GM18861 (cell line): ENCODE data around the gene NEU4.
"Not testable (repeated sequence)": the region's sequence is repeated elsewhere in the genome, so short reads cannot be mapped to it uniquely, and the experiment has no call there.

ENCODE experiments used
- ATAC-seq: cut with Tn5 transposase; IDR thresholded peaks from one replicate; pipeline ENCODE4 v1.9.1; 2021; ENCODE audit not compliant: unreplicated experiment

Gene NEU4

DNA sequence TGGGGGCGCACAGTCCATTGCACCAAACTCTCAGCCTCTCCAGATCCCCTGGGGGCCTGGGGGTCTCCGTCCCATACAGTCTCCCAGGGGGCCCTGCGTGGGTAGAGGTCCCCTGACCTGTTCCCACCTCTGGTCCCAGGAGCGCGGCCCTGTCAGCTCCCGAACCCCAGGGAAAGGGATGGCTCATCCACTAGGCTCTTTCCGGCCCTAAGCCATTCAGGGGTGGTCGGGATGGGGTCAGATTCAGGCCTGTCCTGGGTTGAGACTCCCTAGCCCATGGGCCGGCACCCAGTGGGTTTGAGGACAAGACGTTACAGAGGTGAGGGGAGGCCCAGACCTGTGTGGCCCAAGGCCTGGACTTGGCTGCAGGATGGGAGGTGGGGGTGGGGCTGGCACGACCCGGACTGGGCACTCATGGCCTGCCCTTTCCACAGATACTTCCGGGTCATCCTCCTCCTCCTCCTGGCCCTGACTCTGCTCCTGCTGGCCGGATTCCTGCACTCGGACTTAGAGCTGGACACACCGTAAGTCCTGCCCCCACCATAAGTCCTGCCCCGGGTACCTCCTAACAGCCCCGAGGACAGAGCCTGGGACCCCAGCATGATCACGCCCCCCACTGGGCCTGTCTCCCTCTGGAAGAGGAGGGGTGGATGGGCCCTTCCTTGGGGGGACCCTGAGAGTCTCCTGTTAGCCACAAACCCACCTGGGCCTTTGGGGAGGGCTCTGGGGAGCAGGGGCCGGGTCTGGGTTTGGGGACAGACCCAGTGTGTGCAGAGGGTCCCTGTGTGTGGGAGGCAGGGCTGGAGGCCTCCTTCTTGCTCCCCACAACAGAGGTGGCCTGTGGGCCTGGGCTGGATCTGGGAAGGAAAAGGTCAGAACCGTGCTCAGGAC, 10.1 kb upstream of the NEU4 start:
- ATAC-seq: no peak

DNA sequence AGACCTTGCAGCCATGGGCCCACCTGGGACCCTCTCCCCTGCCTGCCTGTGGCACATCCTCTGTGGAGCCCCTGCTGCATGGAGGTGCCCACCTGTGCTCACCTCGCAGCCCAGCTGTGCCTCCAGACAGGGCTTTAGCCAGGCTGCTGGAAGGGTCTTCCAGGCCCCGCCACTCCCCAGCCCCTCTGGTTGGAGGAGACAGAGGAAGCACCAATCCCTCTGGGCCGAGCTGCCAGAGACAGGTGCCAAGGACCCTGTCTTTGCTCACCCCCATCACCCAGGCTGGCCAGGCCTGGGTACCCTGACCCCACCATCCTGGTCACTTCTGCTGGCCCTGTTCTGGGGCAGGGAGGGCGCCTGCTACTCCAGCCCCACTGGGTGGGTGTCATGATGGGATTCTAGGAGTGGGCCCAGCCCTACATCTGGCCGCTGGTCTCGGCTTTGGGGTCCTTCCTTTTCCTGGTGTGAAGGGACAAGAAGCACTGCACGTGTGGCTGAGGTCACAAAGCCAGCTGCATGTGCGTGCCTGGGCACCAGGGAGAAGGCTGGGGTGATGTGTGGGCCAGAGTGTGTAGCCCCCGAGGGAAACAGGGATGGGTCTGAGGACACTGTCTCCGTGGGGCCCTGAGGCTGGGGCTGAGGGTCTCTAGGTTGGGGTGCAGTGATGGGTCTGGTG, 9.3 kb upstream of the NEU4 start:
- no peak for ATAC-seq

DNA sequence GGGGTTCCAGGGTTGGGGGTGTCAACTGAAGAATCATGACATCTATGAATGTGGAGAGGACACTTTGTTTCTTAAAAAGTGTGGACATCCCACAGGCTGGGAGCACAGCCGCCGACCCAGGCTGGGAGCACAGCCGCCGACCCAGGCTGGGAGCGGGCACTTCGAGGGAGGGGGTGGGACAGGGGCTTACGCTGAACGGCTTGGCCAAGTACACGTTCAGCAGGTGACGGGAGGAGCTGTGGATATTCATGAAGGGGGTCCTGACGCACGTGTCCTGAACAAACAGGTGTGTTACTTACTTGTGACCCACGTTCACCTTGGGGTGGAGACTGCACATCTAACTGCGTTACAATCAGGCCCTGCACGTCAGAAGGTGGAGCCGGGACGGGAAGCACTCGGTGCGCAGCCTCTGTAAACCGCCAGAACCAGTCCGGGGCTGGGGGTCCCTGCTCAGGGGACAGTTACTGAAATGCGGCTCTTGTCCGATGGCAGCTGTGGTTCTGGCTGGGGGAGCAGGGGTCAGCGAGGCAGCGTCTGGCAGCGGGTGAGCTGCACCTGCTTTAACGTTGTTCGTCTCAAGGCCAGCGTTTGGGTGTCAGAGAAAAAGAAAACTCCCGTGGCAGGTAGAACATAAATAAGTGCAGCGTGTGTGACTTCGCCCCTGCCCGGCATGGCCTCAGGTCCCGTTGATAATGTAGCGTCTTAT, 8.6 kb upstream of the NEU4 start:
- ATAC-seq: not testable (repeated sequence)

DNA sequence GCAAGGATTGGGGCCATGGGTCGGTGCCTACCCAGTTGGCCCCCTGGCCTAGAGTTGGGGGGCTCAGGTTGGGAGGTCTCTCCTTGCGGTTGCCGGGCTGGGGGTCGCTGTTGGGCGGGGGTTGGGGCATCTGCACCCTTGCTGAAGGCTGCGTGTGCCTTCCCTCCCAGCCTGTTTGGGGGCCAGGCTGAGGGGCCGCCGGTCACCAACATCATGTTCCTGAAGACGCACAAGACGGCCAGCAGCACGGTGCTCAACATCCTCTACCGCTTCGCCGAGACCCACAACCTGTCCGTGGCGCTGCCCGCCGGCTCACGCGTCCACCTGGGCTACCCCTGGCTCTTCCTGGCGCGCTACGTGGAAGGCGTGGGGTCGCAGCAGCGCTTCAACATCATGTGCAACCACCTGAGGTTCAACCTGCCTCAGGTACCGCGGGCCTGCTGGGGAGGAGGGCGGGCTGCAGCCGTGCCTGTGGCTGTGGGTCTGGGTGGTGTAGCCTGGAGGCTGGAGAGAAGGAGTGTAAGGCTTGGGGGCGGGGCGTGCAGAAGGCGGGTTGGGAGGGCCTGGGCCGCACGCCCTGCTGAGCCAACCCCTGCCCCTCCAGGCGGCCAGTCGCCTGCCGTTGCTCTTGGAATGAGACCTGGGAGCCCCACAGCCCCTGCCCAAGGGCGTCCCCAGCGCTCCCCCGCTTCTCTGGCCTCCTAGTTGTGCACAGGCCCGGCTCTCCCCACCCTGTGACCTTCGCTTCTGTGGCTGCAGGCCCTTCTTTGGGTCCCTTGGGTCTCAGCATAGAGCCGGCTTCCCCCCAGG, 7.2 kb upstream of the NEU4 start:
- ATAC-seq: no peak

DNA sequence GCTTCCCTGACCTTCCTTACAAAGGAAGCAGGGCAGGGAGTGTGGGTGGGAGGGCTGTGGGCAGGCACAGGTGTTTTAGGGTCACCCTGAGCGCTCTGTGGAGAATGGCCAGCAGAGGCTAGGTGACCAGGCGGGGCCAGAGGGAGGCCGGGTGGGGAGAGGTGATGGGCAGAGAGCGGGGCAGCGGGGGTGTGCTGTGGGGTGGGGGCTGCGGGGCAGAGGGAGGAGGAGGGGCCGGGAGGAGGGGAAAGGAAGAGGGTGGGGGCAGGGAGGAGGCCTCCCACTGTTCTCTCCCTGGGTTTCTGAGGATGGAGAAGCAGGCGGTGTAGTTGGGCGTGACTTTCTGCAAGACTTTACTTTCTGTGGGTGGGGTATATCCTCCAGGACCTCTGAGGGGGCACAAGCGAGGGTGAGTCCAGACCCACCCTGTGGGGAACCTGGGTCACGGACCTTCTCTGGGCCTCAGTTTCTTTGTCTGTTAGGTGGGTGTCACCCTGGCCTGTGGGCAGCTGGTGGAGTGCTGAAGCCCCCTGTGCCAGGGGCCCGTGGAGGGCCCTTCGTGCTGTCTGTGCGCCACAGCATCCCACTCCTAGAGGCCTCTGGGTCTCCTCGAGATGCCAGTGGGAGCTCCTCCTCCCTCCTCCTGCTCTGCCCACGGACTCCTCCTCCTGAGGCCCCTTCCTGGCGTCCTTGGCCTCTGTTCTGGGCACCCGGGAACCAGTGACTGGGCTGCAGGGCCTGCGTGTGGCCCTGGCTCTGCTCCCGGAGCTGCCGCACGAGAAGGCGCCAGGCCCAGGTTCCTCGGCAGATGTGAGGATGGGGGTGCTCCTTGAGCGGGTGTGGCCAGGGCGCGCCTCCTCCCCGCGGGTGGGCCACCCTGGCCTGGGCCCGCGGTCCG, 6.3 kb upstream of the NEU4 start:
- no peak for ATAC-seq

DNA sequence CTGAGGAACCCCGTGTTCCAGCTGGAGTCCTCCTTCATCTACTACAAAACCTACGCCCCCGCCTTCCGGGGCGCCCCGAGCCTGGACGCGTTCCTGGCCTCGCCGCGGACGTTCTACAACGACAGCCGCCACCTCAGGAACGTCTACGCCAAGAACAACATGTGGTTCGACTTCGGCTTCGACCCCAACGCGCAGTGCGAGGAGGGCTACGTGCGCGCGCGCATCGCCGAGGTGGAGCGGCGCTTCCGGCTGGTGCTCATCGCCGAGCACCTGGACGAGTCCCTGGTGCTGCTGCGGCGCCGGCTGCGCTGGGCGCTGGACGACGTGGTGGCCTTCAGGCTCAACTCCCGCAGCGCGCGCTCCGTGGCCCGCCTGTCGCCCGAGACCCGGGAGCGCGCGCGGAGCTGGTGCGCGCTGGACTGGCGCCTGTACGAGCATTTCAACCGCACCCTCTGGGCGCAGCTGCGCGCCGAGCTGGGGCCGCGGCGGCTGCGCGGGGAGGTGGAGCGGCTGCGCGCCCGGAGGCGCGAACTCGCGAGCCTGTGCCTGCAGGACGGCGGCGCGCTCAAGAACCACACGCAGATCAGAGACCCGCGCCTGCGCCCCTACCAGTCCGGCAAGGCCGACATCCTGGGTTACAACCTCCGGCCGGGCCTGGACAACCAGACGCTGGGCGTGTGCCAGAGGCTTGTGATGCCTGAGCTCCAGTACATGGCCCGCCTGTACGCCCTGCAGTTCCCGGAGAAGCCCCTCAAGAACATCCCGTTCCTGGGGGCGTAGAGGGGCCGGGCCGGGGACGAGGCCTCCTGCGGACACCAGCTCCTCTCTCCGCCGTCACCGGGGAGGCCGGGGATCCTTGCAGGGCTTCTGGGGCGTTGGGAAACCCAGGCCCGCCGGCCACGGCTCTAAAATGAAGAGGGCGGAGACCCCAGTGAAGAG, 5.3 kb upstream of the NEU4 start:
- no peak for ATAC-seq

DNA sequence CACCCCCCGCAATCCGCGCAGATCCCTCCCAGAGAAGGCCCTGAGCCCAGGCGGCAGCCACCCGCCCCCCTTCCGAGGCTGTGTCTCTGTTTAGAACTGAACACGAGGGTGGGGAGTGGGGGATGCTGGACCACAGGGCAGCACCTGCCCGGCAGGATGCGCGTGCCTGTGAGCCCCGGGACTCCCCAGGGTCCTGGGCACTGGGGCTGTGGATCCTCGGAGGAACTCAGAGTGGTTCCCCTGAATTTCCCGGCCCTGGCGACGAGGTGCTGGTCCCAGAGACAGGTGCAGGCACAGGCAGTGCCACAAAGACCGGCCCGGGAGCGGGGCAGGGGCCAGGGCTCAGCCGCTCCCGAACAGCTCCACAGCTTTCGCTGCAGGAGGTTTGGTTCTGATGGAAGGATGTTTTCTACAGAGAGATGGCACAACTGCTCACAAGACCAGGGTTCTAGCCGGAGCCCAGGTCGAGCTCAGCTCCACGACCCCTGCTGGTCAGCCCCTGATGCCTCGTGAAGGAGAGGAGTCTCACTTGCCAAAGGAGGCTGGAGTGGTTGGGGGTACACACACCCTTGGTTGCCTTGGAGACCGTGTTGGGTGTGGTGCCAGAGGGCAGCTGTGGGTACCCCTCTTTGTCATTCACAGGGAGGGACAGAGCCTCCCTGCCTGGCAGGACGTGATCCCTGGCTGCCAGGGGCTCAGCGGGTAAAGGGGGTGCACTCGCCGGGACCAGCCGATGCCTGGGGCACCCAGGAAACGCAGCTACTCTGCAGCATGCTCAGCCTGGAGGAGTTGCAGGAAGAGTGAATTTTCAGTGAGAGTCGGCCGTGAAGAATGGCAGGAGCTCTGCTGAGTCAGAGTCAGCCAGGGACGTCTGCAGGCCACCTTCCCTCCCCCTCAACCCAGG, 4.4 kb upstream of the NEU4 start:
- no peak for ATAC-seq

DNA sequence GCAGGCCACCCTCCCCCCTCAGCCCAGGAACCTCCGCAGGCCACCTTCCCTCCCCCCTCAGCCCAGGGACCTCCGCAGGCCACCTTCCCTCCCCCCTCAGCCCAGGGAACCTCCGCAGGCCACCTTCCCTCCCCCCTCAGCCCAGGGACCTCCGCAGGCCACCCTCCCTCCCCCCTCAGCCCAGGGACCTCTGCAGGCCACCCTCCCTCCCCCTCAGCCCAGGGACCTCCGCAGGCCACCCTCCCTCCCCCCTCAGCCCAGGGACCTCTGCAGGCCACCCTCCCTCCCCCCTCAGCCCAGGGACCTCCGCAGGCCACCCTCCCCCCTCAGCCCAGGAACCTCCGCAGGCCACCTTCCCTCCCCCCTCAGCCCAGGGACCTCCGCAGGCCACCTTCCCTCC, 2.8 kb upstream of the NEU4 start:
- ATAC-seq: not testable (repeated sequence)

DNA sequence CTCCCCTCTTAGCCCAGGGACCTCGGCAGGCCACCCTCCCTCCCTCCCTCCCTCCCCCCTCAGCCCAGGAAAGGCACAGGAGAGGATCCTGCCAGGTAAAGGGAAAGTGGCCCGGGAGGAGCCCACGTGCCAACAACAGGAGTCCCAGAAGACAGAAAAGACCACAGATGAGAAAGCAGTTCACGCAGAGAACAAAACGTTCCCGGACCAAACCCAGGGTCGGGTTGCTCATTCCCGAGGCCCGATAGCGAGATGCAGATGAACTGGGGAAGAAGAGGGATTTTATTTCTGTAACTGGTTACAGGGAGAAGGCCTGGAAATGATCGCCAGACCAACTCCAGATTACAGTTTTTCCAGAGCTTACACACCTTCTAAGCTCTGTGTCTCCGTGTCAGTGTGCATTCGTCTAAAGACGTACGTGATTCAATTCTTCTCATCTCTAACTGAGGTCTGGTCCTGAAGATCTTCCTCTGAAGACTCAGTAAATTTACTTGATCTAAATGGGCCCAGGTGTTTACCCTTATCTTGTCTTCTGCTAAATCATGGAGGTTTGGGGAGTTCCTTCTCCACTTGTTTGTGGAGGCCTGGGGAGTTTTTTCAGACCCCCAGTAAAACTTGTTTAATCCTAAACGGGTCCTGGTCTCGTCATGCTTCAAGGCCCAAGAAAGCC, 807 bp upstream of the NEU4 start:
- ATAC-seq: no peak

DNA sequence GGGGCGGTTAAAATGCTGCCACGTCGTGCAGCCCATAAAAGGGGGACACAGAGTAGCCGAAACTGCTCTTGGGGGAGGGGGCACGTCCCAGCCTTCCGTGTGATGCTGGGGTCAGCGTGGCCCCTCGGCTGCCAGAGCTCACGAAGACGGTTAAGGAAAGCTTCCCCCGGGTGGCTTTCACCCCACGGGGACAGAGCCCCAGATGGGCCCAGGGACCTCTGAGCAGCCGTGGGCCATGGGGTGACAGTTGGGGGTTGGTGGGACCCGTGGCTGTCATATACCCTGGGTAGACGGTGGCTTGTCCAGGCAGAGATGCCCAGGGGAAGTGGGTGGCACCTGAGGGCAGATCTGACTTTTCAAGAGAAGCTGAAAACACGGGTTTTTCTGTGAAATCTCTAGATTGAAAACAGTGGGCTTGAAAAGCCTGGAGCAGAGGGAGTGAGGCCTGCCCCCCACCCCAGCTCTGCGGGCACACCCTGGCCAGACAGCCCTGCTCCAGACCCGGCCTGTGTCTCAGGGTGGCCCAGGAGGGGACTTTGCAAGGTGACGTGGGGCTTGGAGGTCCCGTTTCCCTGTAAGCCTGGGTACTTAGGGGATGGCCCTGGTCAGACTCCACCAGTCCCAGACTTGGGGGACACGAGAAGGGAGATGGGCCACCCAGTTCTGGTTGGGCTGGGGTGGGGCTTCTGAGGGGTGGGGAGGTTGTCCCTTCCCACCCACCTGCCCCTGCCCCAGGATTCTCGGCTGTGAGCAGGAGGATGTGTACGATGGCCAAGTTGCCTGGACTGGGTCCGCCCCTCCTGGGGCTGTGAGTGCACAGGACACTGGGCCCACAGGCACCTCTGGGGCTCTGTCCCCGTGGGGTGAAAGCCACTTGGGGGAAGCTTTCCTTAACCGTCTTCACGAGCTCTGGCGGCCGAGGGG, 652 bp downstream of the NEU4 start:
- ATAC-seq: no peak

DNA sequence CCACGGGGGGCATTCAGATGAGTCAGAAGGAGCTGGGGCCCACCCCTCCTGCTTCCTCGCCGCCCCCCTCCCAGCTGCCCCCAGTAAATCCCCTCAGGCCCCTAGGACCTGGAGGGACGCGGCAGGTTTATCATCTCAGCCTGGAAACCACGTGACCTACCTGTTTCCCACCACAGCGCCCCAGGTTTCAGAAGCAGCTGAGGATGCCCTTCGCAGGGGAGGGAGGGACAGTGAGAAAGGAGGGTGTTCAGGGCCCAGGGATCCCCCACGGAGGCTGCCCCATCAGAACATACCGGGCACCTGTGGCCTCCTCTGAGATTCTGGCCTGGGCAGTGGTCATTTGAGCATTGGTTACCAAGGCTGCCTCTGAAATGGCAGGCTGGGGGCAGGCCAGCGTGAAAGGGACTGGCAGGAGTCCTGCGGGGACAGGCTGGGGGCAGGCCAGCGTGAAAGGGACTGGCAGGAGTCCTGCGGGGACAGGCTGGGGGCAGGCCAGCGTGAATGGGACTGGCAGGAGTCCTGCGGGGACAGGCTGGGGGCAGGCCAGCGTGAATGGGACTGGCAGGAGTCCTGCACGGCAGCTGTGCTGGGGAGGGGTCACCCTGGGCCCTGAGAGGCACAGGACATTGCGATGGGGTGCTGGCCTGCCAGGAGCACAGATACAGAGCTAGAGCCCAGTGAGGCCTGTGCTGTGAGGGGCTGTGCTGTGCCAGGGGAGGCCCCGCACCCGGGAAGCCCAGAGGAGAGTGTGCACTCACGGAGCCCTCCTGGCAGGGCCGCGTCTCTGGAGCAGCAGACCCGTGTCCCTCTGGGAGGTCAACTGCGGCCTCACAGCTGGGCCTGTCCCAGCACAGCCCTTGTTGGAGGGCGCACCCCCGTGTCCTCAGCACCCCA, 1.6 kb downstream of the NEU4 start:
- no peak for ATAC-seq

DNA sequence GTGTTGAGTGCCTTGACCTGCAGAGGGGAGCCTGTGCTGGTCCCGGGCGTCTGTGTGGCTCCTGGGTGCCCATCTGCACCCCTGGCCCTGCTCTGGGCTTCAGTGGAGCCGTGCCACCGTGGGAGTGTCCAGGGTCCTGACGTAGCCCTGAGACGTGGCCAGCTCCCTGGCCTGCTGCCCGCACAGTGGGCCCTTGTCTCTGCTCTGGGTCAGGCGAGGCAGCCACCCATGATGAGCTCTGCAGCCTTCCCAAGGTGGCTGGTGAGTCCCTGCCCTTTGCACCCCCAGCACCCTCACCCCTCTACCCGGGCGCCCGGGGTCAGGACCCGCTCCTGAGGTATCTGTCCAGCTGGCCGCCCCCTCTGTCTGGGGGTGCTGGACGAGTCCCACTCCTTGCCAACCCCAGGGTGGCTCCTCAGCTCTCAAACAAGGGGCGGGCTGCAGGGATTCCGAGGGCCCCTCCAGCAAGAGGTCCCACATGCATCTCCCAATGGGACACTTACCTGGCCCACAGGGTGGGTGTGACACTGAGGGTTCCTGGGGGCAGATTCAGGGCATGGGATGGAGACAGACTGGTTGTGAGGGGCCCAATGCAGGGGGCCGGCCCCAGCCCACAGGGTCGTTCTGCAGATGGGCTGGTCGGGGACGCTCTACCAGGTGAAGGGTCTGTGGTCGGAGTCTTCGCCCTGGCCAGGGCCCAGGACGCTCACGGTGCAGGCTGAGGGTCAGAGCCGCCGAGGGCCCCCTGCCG, 2.4 kb downstream of the NEU4 start:
- no peak for ATAC-seq

DNA sequence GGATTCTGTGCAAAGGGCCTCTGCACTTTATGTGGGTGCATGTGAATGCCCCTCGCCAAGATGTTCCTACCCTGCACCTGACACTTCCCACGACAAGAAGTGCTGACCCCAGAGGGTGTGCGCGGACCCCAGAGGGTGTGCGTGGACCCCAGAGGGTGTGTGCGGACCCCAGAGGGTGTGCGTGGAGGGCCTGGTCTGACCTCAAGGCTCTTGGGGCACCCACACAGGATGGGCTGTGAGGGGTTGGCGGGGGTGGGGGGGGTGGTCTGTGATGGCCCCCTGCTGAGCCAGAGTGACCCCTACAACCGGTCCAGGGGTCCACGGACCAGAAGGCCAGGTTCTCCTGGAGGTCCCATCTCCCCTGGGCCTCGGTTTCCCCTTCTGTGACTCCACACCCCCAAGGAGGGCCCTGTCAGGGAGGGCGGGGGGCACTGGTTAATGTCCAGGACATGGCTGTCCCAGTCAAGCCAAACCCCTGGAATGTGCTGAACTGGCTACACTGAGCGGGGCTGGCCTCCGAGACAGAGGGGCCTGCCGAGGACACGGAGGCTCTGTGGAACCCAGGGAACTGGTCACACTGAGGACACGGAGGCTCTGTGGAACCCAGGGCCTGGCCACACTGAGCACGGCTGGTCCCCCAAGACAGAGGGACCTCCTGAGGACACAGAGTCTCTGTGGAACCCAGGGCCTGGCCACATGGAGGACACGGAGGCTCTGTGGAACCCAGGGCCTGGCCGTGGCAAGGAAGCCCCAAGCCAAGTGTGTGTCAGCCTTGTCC, 3.1 kb downstream of the NEU4 start:
- no peak for ATAC-seq
